SK-MEL-5 (cell line): ENCODE data around the gene UBA1. TPM values are rescaled to one million over a fixed set of nuclear protein-coding genes. Genes with fewer than 3 reads are reported as not detected.

Experiments
- DNase-seq: peaks from one replicate; pipeline ENCODE4 v3.0.0-alpha.2; 2016; ENCODE audit warnings: low read depth, low spot score
- in situ Hi-C: cut with HindIII; loops from 2 replicates; pipeline ENCODE4 v1.10.0; 2016; ENCODE audit warnings: low sequenced_read_pairs, high pct_unique_total_duplicates, low pct_unique_long_range_greater_than_20kb
- total RNA-seq: library from RNA; depleted of rRNA; stranded (reverse); fragments of >200 nt; shearing (Covaris generic); gene quantifications from 2 replicates; pipeline ENCODE4 v1.2.3, GENCODE V29; 2014

UBA1 gene
- total RNA-seq, 1 experiment from 2014 or later: 169 TPM

- in situ Hi-C loops: no loop called here
- peak; percentile 71 for DNase-seq
These were observed 24.8 kb downstream of the UBA1 start, which contains the start of gene CDK16 for GRCh38 chrX:47218280-47218919. Gene CDK16, plus strand, starts transcription at chrX:47218681. Its CDS starts 4,877 bp downstream, at chrX:47223558.

GRCh38 chrX:47218920-47219815 is 25.5 kb downstream of the UBA1 start:
- in situ Hi-C loops: no loop called here
- no peak for DNase-seq

GRCh38 chrX:47221756-47222155 is 28.1 kb downstream of the UBA1 start:
- in situ Hi-C loops: no loop called here
- no peak for DNase-seq

GRCh38 chrX:47222751-47223350 is 29.2 kb downstream of the UBA1 start:
- no peak for DNase-seq
- in situ Hi-C loops: no loop called here

- DNase-seq: no peak
- in situ Hi-C loops: no loop called here
These were observed 30.0 kb downstream of the UBA1 start for GRCh38 chrX:47223476-47224250.

- in situ Hi-C loops: no loop called here
- no peak for DNase-seq
These were observed 30.8 kb downstream of the UBA1 start for GRCh38 chrX:47224266-47224895.

GRCh38 chrX:47224896-47225290 is 31.3 kb downstream of the UBA1 start:
- no peak for DNase-seq
- in situ Hi-C loops: no loop called here

GRCh38 chrX:47226071-47226470 is 32.4 kb downstream of the UBA1 start:
- in situ Hi-C loops: no loop called here
- no peak for DNase-seq

- in situ Hi-C loops: no loop called here
- DNase-seq: no peak
These were observed 33.1 kb downstream of the UBA1 start for GRCh38 chrX:47226531-47227333.

GRCh38 chrX:47227334-47227583 is 33.6 kb downstream of the UBA1 start:
- in situ Hi-C loops: no loop called here
- no peak for DNase-seq

GRCh38 chrX:47228550-47229270 is 35.1 kb downstream of the UBA1 start:
- DNase-seq: no peak
- in situ Hi-C loops: no loop called here

- in situ Hi-C loops: no loop called here
- no peak for DNase-seq
These were observed 35.8 kb downstream of the UBA1 start for GRCh38 chrX:47229427-47229826.

- in situ Hi-C loops: no loop called here
- DNase-seq: no peak
These were observed 36.7 kb downstream of the UBA1 start for GRCh38 chrX:47230136-47230868.

- in situ Hi-C loops: no loop called here
- DNase-seq: no peak
These were observed 37.5 kb downstream of the UBA1 start for GRCh38 chrX:47231167-47231566.

- in situ Hi-C loops: no loop called here
- no peak for DNase-seq
These were observed 38.7 kb downstream of the UBA1 start for GRCh38 chrX:47232197-47232802.
